Measurements from ENCODE around the gene C16orf86. TPM values are rescaled to one million over a fixed set of nuclear protein-coding genes. Genes with fewer than 3 reads are reported as not detected.

C16orf86 gene
- total and polyA plus RNA-seq, 7 donors, result 0.46 to 26.1 (median 8.6) TPM

GRCh38 chr16:67653128-67653788 lies 13.4 kb upstream of the C16orf86 start:
- Histone ChIP-seq H3K4me3 (peak overlapping the region in 3 of 4 donors; percentile 17 to 42 (median 41)), H3K4me1 (peaks cover 0 to 21% (median 17%) of the 10 kb centered on the region in 4 donors), H3K27ac (no peak overlapping the region), H3K36me3 (peaks cover 0 to 17% (median 4%) of the 10 kb centered on the region in 4 donors), H3K27me3 (peaks cover 35 to 74% (median 63%) of the 10 kb centered on the region in 3 donors), H3K9me3 (no peaks in the 10 kb centered on the region)
- no peak for DNase-seq
- no peak for TF ChIP-seq CTCF (IDR thresholded peaks at IDR 0.05)
- TF ChIP-seq POLR2A (IDR thresholded peaks at IDR 0.05), result no peak
- TF ChIP-seq EP300 (IDR thresholded peaks at IDR 0.05), result no peak
- no peak for TF ChIP-seq POLR2AphosphoS5 (IDR thresholded peaks at IDR 0.05)
- intact Hi-C loops (cut with DNase I), result no loop called here
- 6 to 53% methylated on average over 68 of the region's 68 CpGs for WGBS, 2 donors

DNA sequence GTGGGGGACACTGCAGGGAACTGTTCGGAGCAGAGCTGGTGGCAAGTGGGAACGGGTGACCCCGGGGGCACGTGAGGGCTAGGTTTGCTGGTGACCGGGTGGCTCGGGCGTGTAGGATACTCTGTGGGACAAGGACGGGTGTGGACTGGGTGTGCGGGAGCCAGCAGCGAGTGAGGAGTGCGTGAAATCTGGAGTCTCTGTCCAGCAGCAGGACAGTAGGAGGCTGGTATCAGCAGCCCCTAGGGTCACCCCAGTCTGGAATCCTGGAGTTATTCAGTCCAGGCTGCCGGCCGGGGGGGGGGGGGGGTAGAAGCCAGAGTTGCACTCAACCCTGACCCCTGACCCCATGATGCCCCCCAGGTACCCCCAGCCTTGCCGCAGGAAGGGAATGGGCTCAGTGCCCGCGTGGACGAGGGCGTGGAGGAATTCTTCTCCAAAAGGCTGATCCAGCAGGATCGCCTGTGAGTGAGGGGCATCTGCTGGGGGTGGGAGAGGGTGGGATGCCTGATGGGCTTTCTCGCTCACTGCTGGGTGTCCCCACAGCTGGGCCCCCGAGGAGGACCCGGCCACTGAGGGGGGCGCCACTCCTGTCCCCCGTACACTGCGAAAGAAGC lies 12.7 kb upstream of the C16orf86 start:
- peaks cover 29 to 68% (median 57%) of the 10 kb centered on the region in 3 donors for H3K27me3 ChIP-seq
- 33 to 54% methylated on average over 25 of the region's 25 CpGs for WGBS, 2 donors
- no peak for DNase-seq

GRCh38 chr16:67654403-67654911 lies 12.2 kb upstream of the C16orf86 start:
- H3K4me1 ChIP-seq, result peaks cover 0 to 25% (median 22%) of the 10 kb centered on the region in 4 donors
- WGBS, 2 donors, result 57 to 73% methylated on average over 30 of the region's 30 CpGs
- H3K27me3 ChIP-seq, result peaks cover 28 to 62% (median 51%) of the 10 kb centered on the region in 3 donors
- H3K27ac ChIP-seq, result no peak overlapping the region
- H3K36me3 ChIP-seq, result peaks cover 0 to 17% (median 4%) of the 10 kb centered on the region in 4 donors
- intact Hi-C loops (cut with DNase I), result no loop called here
- no peaks in the 10 kb centered on the region for H3K9me3 ChIP-seq
- TF ChIP-seq CTCF (IDR thresholded peaks at IDR 0.05) (no peak), POLR2AphosphoS5 (IDR thresholded peaks at IDR 0.05) (no peak), EP300 (IDR thresholded peaks at IDR 0.05) (no peak), POLR2A (IDR thresholded peaks at IDR 0.05) (no peak)
- no peak overlapping the region for H3K4me3 ChIP-seq
- DNase-seq, result no peak

More for the DNA sequence above, 12.7 kb upstream of the C16orf86 start:
- Histone ChIP-seq H3K9me3 (no peaks in the 10 kb centered on the region), H3K27ac (no peak overlapping the region), H3K4me1 (peaks cover 0 to 19% (median 17%) of the 10 kb centered on the region in 4 donors), H3K4me3 (peak overlapping the region in 2 of 4 donors; percentile 41 to 42), H3K36me3 (peaks cover 0 to 17% (median 4%) of the 10 kb centered on the region in 4 donors)
- TF ChIP-seq POLR2A (IDR thresholded peaks at IDR 0.05) (no peak), EP300 (IDR thresholded peaks at IDR 0.05) (no peak), POLR2AphosphoS5 (IDR thresholded peaks at IDR 0.05) (no peak), CTCF (IDR thresholded peaks at IDR 0.05) (no peak)
- intact Hi-C loops (cut with DNase I), result no loop called here

DNA sequence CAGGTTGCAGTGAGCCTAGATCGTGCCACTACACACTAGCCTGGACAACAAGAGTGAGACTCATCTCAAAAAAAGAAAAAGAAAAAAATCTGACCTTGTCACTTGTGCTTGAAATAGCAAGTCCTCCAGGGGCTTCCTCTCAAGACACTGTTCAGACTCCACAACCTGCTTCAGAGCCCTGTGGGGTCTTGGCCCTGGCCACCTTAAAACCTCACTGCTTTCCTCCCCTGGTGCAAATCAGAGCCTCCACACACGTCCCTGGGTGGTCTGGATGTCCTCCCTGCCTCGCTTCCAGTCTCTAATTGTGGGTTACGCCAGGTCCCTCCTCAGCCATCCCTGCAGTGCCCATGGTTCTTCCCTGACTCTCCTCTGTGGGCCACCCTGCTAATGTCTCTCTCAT lies 11.3 kb upstream of the C16orf86 start:
- 66 to 83% methylated on average over 4 of the region's 4 CpGs for WGBS, 2 donors
- Histone ChIP-seq H3K27me3 (peaks cover 23 to 53% (median 42%) of the 10 kb centered on the region in 3 donors), H3K9me3 (no peaks in the 10 kb centered on the region), H3K4me3 (no peak overlapping the region), H3K4me1 (peaks cover 0 to 30% (median 24%) of the 10 kb centered on the region in 4 donors), H3K36me3 (peaks cover 0 to 17% (median 4%) of the 10 kb centered on the region in 4 donors), H3K27ac (no peak overlapping the region)
- no peak for DNase-seq
- intact Hi-C loops (cut with DNase I), result no loop called here
- no peak for TF ChIP-seq EP300 (IDR thresholded peaks at IDR 0.05)
- no peak for TF ChIP-seq POLR2A (IDR thresholded peaks at IDR 0.05)
- no peak for TF ChIP-seq CTCF (IDR thresholded peaks at IDR 0.05)
- TF ChIP-seq POLR2AphosphoS5 (IDR thresholded peaks at IDR 0.05), result no peak
